ENCODE data around the gene TMEM132C. TPM values are rescaled to one million over a fixed set of nuclear protein-coding genes. Genes with fewer than 3 reads are reported as not detected.

TMEM132C gene
- total RNA-seq, 1 experiment from 2014 or later, result not detected

DNA sequence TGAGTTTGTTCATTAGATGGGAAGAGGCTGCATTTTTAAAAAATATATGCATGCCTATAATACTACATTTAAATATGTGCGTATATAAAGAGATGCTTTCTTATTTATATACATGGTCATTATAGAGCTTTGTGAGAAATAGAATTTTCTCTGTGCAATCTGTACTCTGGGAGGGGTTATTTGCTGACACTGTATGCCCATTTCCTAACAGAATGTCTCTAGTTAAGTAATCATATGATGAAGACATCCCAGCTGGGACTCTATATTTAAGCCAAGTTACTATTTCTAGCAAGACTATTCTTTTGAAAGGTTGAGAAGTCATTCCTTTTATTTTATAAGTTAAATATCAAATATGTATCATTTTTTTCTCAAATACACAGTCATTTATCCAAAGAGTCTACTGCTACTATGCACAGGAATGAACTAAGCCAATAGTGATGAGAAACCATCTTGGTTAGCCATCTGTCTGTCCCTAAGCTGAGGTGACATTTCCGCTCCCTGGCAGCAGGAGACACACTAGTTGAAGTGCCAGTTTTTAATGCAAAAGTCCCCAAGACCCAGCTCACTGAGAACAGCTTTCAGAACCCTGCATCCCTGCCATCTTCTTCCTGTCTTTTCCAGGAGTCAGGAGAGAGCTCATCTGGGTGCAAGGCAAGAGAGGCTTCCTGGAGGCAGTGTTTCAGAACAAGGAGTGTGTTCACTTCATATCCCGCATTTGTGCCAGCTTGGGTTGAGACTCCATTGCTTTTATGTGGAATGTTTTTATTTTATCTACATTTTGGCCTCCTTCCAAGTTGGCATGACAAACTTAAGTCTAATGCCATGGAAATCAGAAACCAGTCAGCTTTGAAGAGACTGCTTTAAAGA is 69.5 kb downstream of the TMEM132C start:
- CTCF ChIA-PET, result no interaction called here
- no peak for ATAC-seq
- H3K4me3 Mint-ChIP-seq, result no peak overlapping the region

More for the DNA sequence above, 69.5 kb downstream of the TMEM132C start:
- Mint-ChIP-seq H3K4me1 (no peaks in the 10 kb centered on the region), H3K9me3 (peaks cover 63% of the 10 kb centered on the region), H3K27ac (no peak overlapping the region), H3K27me3 (ENCODE audit: low read depth) (peaks cover 3% of the 10 kb centered on the region; the same call in 1 of the 2 replicates), H3K36me3 (peaks cover 38% of the 10 kb centered on the region)
- DNase-seq (ENCODE audit: low spot score), result no peak
- TF ChIP-seq, protein P1, sequence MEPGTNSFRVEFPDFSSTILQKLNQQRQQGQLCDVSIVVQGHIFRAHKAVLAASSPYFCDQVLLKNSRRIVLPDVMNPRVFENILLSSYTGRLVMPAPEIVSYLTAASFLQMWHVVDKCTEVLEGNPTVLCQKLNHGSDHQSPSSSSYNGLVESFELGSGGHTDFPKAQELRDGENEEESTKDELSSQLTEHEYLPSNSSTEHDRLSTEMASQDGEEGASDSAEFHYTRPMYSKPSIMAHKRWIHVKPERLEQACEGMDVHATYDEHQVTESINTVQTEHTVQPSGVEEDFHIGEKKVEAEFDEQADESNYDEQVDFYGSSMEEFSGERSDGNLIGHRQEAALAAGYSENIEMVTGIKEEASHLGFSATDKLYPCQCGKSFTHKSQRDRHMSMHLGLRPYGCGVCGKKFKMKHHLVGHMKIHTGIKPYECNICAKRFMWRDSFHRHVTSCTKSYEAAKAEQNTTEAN (CRISPR knock-in tag; IDR thresholded peaks at IDR 0.05), result no peak
- TF ChIP-seq, protein P2, sequence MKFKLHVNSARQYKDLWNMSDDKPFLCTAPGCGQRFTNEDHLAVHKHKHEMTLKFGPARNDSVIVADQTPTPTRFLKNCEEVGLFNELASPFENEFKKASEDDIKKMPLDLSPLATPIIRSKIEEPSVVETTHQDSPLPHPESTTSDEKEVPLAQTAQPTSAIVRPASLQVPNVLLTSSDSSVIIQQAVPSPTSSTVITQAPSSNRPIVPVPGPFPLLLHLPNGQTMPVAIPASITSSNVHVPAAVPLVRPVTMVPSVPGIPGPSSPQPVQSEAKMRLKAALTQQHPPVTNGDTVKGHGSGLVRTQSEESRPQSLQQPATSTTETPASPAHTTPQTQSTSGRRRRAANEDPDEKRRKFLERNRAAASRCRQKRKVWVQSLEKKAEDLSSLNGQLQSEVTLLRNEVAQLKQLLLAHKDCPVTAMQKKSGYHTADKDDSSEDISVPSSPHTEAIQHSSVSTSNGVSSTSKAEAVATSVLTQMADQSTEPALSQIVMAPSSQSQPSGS (CRISPR knock-in tag; IDR thresholded peaks at IDR 0.05; ENCODE audit: borderline replicate concordance, low read depth), result no peak
- TF ChIP-seq ESRRA (CRISPR knock-in tag; IDR thresholded peaks at IDR 0.05; ENCODE audit: borderline replicate concordance), result no peak
- TF ChIP-seq, protein P3, sequence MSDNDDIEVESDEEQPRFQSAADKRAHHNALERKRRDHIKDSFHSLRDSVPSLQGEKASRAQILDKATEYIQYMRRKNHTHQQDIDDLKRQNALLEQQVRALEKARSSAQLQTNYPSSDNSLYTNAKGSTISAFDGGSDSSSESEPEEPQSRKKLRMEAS (CRISPR knock-in tag; IDR thresholded peaks at IDR 0.05), result no peak
- TF ChIP-seq ETV6 (CRISPR knock-in tag; IDR thresholded peaks at IDR 0.05), result no peak
- no peak for TF ChIP-seq EMX1 (CRISPR knock-in tag; IDR thresholded peaks at IDR 0.05)
- TF ChIP-seq, protein P4, sequence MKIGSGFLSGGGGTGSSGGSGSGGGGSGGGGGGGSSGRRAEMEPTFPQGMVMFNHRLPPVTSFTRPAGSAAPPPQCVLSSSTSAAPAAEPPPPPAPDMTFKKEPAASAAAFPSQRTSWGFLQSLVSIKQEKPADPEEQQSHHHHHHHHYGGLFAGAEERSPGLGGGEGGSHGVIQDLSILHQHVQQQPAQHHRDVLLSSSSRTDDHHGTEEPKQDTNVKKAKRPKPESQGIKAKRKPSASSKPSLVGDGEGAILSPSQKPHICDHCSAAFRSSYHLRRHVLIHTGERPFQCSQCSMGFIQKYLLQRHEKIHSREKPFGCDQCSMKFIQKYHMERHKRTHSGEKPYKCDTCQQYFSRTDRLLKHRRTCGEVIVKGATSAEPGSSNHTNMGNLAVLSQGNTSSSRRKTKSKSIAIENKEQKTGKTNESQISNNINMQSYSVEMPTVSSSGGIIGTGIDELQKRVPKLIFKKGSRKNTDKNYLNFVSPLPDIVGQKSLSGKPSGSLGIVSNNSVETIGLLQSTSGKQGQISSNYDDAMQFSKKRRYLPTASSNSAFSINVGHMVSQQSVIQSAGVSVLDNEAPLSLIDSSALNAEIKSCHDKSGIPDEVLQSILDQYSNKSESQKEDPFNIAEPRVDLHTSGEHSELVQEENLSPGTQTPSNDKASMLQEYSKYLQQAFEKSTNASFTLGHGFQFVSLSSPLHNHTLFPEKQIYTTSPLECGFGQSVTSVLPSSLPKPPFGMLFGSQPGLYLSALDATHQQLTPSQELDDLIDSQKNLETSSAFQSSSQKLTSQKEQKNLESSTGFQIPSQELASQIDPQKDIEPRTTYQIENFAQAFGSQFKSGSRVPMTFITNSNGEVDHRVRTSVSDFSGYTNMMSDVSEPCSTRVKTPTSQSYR (CRISPR knock-in tag; IDR thresholded peaks at IDR 0.05), result no peak
- TF ChIP-seq, protein P5, sequence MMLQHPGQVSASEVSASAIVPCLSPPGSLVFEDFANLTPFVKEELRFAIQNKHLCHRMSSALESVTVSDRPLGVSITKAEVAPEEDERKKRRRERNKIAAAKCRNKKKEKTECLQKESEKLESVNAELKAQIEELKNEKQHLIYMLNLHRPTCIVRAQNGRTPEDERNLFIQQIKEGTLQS (CRISPR knock-in tag; conservative IDR thresholded peaks at IDR 0.05), result no peak
- no peak for TF ChIP-seq NR2C2 (CRISPR knock-in tag; IDR thresholded peaks at IDR 0.05)
- TF ChIP-seq, protein P6, sequence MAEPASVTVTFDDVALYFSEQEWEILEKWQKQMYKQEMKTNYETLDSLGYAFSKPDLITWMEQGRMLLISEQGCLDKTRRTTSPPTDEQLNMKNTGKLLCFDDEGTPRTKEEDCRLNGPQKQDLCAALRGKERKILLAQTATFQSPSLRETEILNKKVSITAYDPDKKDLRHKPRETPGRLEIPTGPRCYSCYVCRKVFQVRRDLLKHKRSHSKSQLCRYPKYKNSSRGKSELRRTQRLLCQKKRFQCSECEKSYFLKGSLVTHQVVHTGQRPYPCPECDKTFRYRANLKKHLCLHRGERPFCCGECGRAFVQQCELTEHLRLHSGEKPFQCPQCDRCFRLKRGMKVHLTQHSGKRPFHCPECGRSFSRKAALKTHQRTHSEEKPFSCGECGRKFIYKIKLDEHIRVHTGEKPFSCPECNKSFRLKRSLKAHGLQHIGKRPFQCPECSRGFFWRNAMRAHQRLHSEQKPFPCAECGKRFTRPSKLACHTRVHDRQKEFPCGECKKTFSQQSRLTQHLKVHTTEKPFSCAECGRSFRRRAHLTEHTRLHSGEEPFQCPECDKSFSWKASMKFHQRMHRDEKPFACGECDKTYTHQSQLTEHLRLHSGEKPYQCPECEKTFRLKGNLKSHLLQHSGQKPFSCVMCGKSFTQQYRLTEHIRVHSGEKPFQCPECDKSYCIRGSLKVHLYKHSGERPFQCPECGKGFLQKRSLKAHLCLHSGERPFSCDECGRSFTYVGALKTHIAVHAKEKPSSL (CRISPR knock-in tag; conservative IDR thresholded peaks at IDR 0.05), result no peak
- no peak for TF ChIP-seq HMGA2 (CRISPR knock-in tag; IDR thresholded peaks at IDR 0.05)
- no peak for TF ChIP-seq MXD4 (CRISPR knock-in tag; IDR thresholded peaks at IDR 0.05; ENCODE audit: borderline replicate concordance)
- no peak for TF ChIP-seq ELF4 (CRISPR knock-in tag; IDR thresholded peaks at IDR 0.05; ENCODE audit: low read depth)
- no peak for TF ChIP-seq ZNF317 (CRISPR knock-in tag; IDR thresholded peaks at IDR 0.05; ENCODE audit: borderline replicate concordance, low read depth)
- TF ChIP-seq, protein P7, sequence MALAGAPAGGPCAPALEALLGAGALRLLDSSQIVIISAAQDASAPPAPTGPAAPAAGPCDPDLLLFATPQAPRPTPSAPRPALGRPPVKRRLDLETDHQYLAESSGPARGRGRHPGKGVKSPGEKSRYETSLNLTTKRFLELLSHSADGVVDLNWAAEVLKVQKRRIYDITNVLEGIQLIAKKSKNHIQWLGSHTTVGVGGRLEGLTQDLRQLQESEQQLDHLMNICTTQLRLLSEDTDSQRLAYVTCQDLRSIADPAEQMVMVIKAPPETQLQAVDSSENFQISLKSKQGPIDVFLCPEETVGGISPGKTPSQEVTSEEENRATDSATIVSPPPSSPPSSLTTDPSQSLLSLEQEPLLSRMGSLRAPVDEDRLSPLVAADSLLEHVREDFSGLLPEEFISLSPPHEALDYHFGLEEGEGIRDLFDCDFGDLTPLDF (CRISPR knock-in tag; IDR thresholded peaks at IDR 0.05), result no peak
- TF ChIP-seq, protein P8, sequence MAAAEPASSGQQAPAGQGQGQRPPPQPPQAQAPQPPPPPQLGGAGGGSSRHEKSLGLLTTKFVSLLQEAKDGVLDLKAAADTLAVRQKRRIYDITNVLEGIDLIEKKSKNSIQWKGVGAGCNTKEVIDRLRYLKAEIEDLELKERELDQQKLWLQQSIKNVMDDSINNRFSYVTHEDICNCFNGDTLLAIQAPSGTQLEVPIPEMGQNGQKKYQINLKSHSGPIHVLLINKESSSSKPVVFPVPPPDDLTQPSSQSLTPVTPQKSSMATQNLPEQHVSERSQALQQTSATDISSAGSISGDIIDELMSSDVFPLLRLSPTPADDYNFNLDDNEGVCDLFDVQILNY (CRISPR knock-in tag; IDR thresholded peaks at IDR 0.05), result no peak
- TF ChIP-seq TP53 (CRISPR knock-in tag; IDR thresholded peaks at IDR 0.05), result no peak
- no peak for TF ChIP-seq JAZF1 (CRISPR knock-in tag; IDR thresholded peaks at IDR 0.05)
- TF ChIP-seq, protein P9, sequence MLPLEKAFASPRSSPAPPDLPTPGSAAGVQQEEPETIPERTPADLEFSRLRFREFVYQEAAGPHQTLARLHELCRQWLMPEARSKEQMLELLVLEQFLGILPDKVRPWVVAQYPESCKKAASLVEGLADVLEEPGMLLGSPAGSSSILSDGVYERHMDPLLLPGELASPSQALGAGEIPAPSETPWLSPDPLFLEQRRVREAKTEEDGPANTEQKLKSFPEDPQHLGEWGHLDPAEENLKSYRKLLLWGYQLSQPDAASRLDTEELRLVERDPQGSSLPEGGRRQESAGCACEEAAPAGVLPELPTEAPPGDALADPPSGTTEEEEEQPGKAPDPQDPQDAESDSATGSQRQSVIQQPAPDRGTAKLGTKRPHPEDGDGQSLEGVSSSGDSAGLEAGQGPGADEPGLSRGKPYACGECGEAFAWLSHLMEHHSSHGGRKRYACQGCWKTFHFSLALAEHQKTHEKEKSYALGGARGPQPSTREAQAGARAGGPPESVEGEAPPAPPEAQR (CRISPR knock-in tag; IDR thresholded peaks at IDR 0.05), result no peak
- no peak for TF ChIP-seq RELA (CRISPR knock-in tag; IDR thresholded peaks at IDR 0.05; ENCODE audit: borderline replicate concordance)
- POLR2A ChIA-PET, result no interaction called here

All from WTC11 (cell line).